Subcutaneous adipose tissue (tissue), 4 donors: ENCODE results near the gene PDE8B. TPM values are rescaled to one million over a fixed set of nuclear protein-coding genes. Genes with fewer than 3 reads are reported as not detected.

Experiments
- total RNA-seq, 4 donors: library from RNA; depleted of rRNA; stranded (reverse); fragments of >200 nt; gene quantifications; one replicate each; pipeline ENCODE4 v1.1.0, GENCODE V29; 2016
- TF ChIP-seq, protein P1 (sequence below): fragments of 450-650 bp; IDR thresholded peaks from one replicate; pipeline ENCODE4 v1.5.1; 2016; ENCODE audit warnings: low read depth, mild to moderate bottlenecking, control low read depth, antibody characterized with exemption, moderate library complexity

PDE8B gene, protein sequence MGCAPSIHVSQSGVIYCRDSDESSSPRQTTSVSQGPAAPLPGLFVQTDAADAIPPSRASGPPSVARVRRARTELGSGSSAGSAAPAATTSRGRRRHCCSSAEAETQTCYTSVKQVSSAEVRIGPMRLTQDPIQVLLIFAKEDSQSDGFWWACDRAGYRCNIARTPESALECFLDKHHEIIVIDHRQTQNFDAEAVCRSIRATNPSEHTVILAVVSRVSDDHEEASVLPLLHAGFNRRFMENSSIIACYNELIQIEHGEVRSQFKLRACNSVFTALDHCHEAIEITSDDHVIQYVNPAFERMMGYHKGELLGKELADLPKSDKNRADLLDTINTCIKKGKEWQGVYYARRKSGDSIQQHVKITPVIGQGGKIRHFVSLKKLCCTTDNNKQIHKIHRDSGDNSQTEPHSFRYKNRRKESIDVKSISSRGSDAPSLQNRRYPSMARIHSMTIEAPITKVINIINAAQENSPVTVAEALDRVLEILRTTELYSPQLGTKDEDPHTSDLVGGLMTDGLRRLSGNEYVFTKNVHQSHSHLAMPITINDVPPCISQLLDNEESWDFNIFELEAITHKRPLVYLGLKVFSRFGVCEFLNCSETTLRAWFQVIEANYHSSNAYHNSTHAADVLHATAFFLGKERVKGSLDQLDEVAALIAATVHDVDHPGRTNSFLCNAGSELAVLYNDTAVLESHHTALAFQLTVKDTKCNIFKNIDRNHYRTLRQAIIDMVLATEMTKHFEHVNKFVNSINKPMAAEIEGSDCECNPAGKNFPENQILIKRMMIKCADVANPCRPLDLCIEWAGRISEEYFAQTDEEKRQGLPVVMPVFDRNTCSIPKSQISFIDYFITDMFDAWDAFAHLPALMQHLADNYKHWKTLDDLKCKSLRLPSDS
- total RNA-seq = 100 to 1,000 TPM in 1 of 4 donors, 10 to 100 TPM in 3; 17.2 to 106 (median 61.0) TPM

DNA sequence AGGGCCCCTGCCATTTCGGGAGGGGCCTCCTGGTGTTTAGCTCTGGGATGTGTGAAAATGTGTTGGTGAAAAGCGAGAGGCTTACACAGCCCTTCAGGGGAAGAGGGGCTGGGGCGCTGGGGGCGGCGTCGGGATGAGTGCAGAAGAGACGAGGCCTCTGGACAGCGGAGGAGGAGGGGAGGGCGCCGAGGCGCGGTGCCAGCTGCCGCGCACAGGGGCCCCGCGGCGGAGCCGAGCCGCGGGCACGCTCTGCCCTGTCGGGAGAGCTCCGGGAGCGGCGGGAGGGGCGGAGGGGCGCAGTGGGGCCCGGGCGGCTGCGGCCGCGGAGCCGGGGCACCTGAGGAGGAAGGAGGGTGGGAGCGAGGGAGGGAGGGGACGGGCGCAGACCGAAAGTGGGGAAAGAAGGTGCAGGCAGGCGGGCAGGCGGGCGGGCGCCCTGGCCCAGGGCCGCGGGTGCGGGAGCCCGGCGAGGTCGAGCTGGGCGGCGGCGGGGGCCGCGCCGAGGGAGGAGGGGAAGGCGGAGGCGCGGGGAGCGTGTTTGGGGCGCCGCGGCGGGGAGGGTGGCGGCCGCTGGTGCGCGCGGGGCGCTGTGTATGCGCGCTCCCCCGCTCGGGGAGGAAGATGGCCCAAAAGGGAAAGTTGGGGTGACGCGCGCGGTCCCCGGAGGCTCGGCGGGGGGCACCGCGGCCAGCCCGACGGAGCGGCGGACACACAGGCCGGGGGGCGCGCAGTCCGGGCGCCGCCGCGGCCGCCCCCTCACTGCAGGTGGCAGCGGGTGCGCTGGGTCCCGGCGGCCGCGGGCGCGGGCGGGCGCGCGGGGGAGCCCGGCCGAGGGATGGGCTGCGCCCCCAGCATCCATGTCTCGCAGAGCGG lies at the start of gene PDE8B:
PDE8B (plus strand) TSS at position 590 of the 873 bp plus-strand sequence; CDS start at position 836, 246 bp downstream.
- TF ChIP-seq, protein P1, sequence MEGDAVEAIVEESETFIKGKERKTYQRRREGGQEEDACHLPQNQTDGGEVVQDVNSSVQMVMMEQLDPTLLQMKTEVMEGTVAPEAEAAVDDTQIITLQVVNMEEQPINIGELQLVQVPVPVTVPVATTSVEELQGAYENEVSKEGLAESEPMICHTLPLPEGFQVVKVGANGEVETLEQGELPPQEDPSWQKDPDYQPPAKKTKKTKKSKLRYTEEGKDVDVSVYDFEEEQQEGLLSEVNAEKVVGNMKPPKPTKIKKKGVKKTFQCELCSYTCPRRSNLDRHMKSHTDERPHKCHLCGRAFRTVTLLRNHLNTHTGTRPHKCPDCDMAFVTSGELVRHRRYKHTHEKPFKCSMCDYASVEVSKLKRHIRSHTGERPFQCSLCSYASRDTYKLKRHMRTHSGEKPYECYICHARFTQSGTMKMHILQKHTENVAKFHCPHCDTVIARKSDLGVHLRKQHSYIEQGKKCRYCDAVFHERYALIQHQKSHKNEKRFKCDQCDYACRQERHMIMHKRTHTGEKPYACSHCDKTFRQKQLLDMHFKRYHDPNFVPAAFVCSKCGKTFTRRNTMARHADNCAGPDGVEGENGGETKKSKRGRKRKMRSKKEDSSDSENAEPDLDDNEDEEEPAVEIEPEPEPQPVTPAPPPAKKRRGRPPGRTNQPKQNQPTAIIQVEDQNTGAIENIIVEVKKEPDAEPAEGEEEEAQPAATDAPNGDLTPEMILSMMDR = no peak

DNA sequence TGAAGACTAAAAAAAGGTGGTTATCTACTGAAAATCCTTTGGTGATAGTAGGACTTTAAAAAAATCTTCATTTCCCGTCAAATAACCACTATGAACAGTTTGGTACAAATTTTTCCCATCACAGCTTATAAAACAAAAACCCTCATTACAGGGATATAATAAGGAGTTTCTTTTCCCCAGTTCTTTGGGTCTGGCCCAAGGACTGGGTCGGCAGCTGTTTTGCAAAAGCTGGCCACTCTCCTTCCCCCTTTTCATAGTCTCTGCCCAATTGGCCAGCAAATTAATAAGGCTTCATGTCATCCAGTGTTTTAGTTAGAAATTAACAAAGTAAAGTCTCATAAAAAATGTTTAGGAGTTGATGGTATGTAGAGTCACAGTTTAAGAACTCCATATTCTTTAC lies 47.0 kb upstream of the PDE8B start:
- TF ChIP-seq, protein P1 = no peak

DNA sequence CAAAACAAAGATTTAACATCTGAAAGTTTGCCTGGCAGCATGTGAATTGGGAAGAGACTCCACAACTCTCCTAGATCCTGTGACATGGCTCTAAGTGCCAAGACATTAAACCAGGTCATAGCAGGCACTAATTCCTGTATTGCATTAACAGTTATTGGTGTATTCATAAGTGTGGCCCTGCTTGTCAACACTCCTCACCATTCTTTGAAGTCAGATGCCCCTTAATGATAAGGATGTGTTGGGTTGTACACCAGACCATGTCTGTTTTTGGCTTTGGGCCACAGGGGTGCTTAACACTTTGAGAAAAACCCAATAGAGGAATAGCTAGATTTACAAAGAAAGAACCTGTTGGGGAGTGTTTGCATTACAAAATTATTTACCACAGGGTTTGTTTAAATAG lies 43.4 kb upstream of the PDE8B start:
- TF ChIP-seq, protein P1 = no peak

DNA sequence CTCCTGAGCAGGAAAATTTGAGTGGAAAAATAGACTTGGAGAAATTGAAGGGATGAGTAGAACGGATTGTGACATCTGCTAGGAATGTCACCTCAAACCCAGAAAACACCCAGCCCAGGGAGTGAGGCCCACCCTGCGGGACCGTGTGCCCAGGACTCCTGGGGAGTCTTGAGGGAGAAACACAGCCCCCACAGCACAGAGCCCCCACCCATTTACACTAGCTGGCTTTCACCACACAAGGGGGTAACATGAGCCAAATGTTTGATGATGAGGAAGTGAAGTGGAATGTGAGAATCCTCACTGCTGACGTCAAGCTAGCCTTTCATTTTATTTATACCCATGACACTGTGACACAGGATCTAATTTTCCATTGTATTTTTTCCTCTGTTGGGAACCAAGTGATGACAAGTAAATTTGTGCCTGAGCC lies 42.8 kb upstream of the PDE8B start:
- TF ChIP-seq, protein P1 = no peak

DNA sequence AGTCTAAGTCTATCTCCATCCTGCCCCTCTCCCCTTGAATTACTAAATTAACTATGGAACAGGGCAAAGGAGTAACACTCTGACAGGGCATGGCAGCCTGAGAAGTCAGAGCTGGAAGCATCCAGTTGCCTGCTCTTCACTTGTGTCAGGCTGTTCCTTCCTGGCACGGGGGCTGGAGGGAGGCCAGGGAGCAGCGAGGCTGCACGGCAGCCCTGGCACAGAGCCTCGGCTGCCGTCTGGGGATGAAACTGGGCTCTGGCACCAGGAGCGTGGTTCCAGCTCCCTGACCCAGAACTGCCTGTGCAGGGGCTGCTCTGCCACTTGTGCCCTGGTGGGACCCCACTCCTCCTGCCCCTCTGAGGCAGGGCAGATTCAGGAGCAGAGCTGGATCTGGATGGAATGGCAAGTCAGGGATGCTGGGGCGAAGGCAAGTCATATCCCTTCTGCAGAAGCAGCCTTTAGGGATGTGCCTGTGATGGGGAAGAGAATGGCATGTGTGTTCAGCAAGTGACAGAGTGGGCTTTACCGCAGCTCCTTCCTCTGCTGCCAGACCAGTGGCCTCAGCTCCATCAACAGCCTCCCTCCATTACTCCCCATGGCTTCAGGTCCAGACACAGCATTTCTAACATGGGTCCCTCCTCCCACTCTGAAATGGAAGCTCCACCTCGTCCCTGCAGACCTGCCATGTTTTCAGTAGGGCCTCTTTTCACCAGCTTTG lies 42.2 kb upstream of the PDE8B start:
- TF ChIP-seq, protein P1 = no peak

DNA sequence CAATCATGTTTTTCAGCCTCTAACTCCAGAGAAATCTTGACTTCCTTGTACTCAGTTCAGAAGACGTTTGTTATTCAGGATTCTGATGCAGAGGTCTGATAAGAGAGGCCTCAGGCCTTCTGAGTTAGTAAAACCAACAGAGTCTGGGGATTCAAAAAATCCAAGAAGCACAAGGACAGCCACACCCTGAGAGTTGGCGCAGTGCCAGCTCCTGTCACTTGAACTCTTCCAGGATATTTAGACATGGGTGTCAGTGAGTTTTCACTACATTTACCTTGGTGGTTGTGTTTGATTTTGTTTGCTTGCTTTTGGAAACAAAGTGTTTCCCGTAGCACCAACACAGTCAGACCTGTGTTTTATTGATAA lies 41.6 kb upstream of the PDE8B start:
- TF ChIP-seq, protein P1 = no peak
